WERI-Rb-1 (cell line): Measurements from ENCODE around the gene CEP162.
"Not testable (repeated sequence)": the region's sequence is repeated elsewhere in the genome, so short reads cannot be mapped to it uniquely, and the experiment has no call there.

Experiments used
- DNase-seq: peaks from one replicate; pipeline ENCODE4 v3.0.0-alpha.2; 2020
- H3K27ac ChIP-seq: fragments of 250-450 bp; sonication (Bioruptor Pico); 2 replicates; pipeline ENCODE4 v1.5.1; 2020; ENCODE audit warnings: mild to moderate bottlenecking, moderate library complexity
- H3K27me3 ChIP-seq: fragments of 250-450 bp; sonication (Bioruptor Pico); 2 replicates; pipeline ENCODE4 v1.5.1; 2021; ENCODE audit warnings: mild to moderate bottlenecking, low read depth, moderate library complexity; ENCODE audit not compliant: insufficient read depth, severe bottlenecking
- H3K36me3 ChIP-seq: fragments of 250-450 bp; sonication (Bioruptor Pico); 2 replicates; pipeline ENCODE4 v1.5.1; 2020; ENCODE audit warnings: mild to moderate bottlenecking, moderate library complexity
- H3K4me3 ChIP-seq: 2 replicates; pipeline ENCODE4 v1.5.1; 2011; ENCODE audit warnings: low read depth, mild to moderate bottlenecking, control low read depth, low read length
- H3K9me3 ChIP-seq: fragments of 250-450 bp; sonication (Bioruptor Pico); 2 replicates; pipeline ENCODE4 v1.5.1; 2021; ENCODE audit warnings: mild to moderate bottlenecking, moderate library complexity; ENCODE audit not compliant: severe bottlenecking
- CTCF ChIP-seq: IDR thresholded peaks from 2 replicates; pipeline ENCODE4 v1.5.1; 2011; ENCODE audit warnings: low read depth, mild to moderate bottlenecking, control low read depth, inconsistent platforms, low read length

CEP162 gene

GRCh38 chr6:84137989-84138575 lies 89.4 kb downstream of the CEP162 start:
- no peak overlapping the region for H3K27ac ChIP-seq
- DNase-seq: no peak
- no peaks in the 10 kb centered on the region for H3K27me3 ChIP-seq
- H3K36me3 ChIP-seq: peaks cover 18% of the 10 kb centered on the region
- H3K9me3 ChIP-seq: peaks cover 8% of the 10 kb centered on the region
- no peak for TF ChIP-seq CTCF
- no peak overlapping the region for H3K4me3 ChIP-seq

GRCh38 chr6:84137051-84137375 lies 90.4 kb downstream of the CEP162 start:
- TF ChIP-seq CTCF: no peak
- peaks cover 9% of the 10 kb centered on the region for H3K9me3 ChIP-seq
- DNase-seq: no peak
- no peak overlapping the region for H3K27ac ChIP-seq
- H3K4me3 ChIP-seq: no peak overlapping the region
- no peaks in the 10 kb centered on the region for H3K27me3 ChIP-seq
- peaks cover 18% of the 10 kb centered on the region for H3K36me3 ChIP-seq

- DNase-seq: no peak
- no peak overlapping the region for H3K4me3 ChIP-seq
- H3K27me3 ChIP-seq: no peaks in the 10 kb centered on the region
- peaks cover 9% of the 10 kb centered on the region for H3K9me3 ChIP-seq
- peaks cover 18% of the 10 kb centered on the region for H3K36me3 ChIP-seq
- H3K27ac ChIP-seq: no peak overlapping the region
- TF ChIP-seq CTCF: no peak
These were observed 90.9 kb downstream of the CEP162 start for GRCh38 chr6:84136364-84137050.

GRCh38 chr6:84135291-84135690 lies 92.2 kb downstream of the CEP162 start:
- no peak overlapping the region for H3K4me3 ChIP-seq
- peaks cover 9% of the 10 kb centered on the region for H3K9me3 ChIP-seq
- peaks cover 18% of the 10 kb centered on the region for H3K36me3 ChIP-seq
- no peaks in the 10 kb centered on the region for H3K27me3 ChIP-seq
- H3K27ac ChIP-seq: no peak overlapping the region
- no peak for DNase-seq
- TF ChIP-seq CTCF: no peak

- H3K4me3 ChIP-seq, DNase-seq, H3K9me3 ChIP-seq, H3K27me3 ChIP-seq, H3K27ac ChIP-seq: not testable (repeated sequence)
- H3K36me3 ChIP-seq: peaks cover 18% of the 10 kb centered on the region
These were observed 94.1 kb downstream of the CEP162 start for GRCh38 chr6:84133385-84133784.

GRCh38 chr6:84129588-84129987 lies 97.9 kb downstream of the CEP162 start:
- DNase-seq, H3K27ac ChIP-seq, H3K27me3 ChIP-seq, H3K9me3 ChIP-seq, H3K4me3 ChIP-seq: not testable (repeated sequence)
- H3K36me3 ChIP-seq: peaks cover 22% of the 10 kb centered on the region

- Histone ChIP-seq H3K9me3 (no peaks in the 10 kb centered on the region), H3K27ac (no peak overlapping the region), H3K4me3 (no peak overlapping the region), H3K27me3 (no peaks in the 10 kb centered on the region), H3K36me3 (peaks cover 21% of the 10 kb centered on the region)
- DNase-seq: no peak
- TF ChIP-seq CTCF: no peak
These were observed 104.3 kb downstream of the CEP162 start for GRCh38 chr6:84123186-84123585.
